ENCODE data around the gene TCOF1. TPM values are rescaled to one million over a fixed set of nuclear protein-coding genes. Genes with fewer than 3 reads are reported as not detected.

Gene TCOF1
- total RNA-seq, 2 donors from 2014 or later = 28.9 to 58.3 TPM

- H3K27ac ChIP-seq = no peak overlapping the region
- intact Hi-C loops (cut with DNase I) = no loop called here
- 91% methylated on average over 13 of the region's 13 CpGs for WGBS
- no peaks in the 10 kb centered on the region for H3K27me3 ChIP-seq (replicated peaks; ENCODE audit: insufficient read depth)
- TF ChIP-seq POLR2AphosphoS5 (IDR thresholded peaks at IDR 0.05) = no peak
- TF ChIP-seq CTCF (IDR thresholded peaks at IDR 0.05) = no peak
- no peak for TF ChIP-seq POLR2A (IDR thresholded peaks at IDR 0.05)
- no peaks in the 10 kb centered on the region for H3K9me3 ChIP-seq
- DNase-seq (ENCODE audit: low spot score) = no peak
- no peaks in the 10 kb centered on the region for H3K4me1 ChIP-seq (replicated peaks)
- peaks cover 12 to 18% of the 10 kb centered on the region in 2 donors for H3K36me3 ChIP-seq
- H3K4me3 ChIP-seq = no peak overlapping the region
Observed at GRCh38 chr5:150391064-150391834, 33.8 kb downstream of the TCOF1 start.

DNA sequence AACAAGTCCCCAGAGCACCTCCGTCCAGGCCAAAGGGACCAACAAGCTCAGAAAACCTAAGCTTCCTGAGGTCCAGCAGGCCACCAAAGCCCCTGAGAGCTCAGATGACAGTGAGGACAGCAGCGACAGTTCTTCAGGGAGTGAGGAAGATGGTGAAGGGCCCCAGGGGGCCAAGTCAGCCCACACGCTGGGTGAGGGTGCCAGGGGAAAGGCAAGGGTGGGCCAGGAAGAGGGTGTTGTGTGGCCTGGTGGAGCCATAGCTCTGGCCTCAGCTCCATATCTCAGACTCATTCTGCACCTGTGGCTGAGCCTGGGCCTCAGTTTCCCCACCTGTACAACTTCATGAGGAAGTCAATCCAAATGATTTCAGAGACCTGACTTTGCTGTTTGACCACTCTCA is 34.5 kb downstream of the TCOF1 start:
- 94% methylated on average over 3 of the region's 3 CpGs for whole genome bisulfite sequencing

DNA sequence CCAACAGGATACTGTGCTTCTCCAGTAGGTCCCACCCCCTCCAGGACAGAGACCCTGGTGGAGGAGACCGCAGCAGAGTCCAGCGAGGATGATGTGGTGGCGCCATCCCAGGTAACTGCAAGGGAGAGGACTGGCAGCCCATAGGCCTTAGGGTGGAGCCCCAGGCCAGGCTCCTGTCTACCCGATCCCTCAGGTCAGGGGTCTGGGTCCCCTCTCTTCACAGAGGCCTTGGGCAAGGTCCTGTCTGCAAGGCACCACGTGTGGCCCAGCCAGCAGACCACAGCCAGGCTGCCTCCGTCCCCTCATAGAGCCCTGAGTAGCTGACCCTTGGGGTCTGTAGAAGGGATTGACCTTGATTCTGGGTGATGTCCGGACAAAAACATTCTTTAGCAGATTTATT is 35.2 kb downstream of the TCOF1 start:
- Histone ChIP-seq H3K4me1 (replicated peaks) (no peaks in the 10 kb centered on the region), H3K36me3 (peaks cover 14 to 18% of the 10 kb centered on the region in 2 donors), H3K27me3 (replicated peaks; ENCODE audit: insufficient read depth) (no peaks in the 10 kb centered on the region), H3K4me3 (no peak overlapping the region), H3K27ac (no peak overlapping the region), H3K9me3 (no peaks in the 10 kb centered on the region)
- intact Hi-C loops (cut with DNase I) = no loop called here
- TF ChIP-seq CTCF (IDR thresholded peaks at IDR 0.05) (no peak), POLR2A (IDR thresholded peaks at IDR 0.05) (no peak), POLR2AphosphoS5 (IDR thresholded peaks at IDR 0.05) (no peak)
- WGBS = 94% methylated on average over 6 of the region's 7 CpGs
- DNase-seq (ENCODE audit: low spot score) = no peak

More for the DNA sequence above, 34.5 kb downstream of the TCOF1 start:
- no peaks in the 10 kb centered on the region for H3K27me3 ChIP-seq (replicated peaks; ENCODE audit: insufficient read depth)
- no peak for DNase-seq (ENCODE audit: low spot score)
- no peak overlapping the region for H3K27ac ChIP-seq
- no peaks in the 10 kb centered on the region for H3K4me1 ChIP-seq (replicated peaks)
- peaks cover 12 to 18% of the 10 kb centered on the region in 2 donors for H3K36me3 ChIP-seq
- no peaks in the 10 kb centered on the region for H3K9me3 ChIP-seq
- intact Hi-C loops (cut with DNase I) = no loop called here
- TF ChIP-seq POLR2AphosphoS5 (IDR thresholded peaks at IDR 0.05) (no peak), POLR2A (IDR thresholded peaks at IDR 0.05) (no peak), CTCF (IDR thresholded peaks at IDR 0.05) (no peak)
- H3K4me3 ChIP-seq = no peak overlapping the region

GRCh38 chr5:150393096-150393645 is 35.7 kb downstream of the TCOF1 start:
- no peaks in the 10 kb centered on the region for H3K9me3 ChIP-seq
- intact Hi-C loops (cut with DNase I) = no loop called here
- no peak overlapping the region for H3K4me3 ChIP-seq
- no peak for TF ChIP-seq POLR2A (IDR thresholded peaks at IDR 0.05)
- TF ChIP-seq CTCF (IDR thresholded peaks at IDR 0.05) = no peak
- no peak for TF ChIP-seq POLR2AphosphoS5 (IDR thresholded peaks at IDR 0.05)
- no peak overlapping the region for H3K27ac ChIP-seq
- DNase-seq (ENCODE audit: low spot score) = no peak
- H3K27me3 ChIP-seq (replicated peaks; ENCODE audit: insufficient read depth) = no peaks in the 10 kb centered on the region
- H3K36me3 ChIP-seq = peaks cover 14 to 18% of the 10 kb centered on the region in 2 donors
- 70% methylated on average over 3 of the region's 3 CpGs for WGBS
- no peaks in the 10 kb centered on the region for H3K4me1 ChIP-seq (replicated peaks)

DNA sequence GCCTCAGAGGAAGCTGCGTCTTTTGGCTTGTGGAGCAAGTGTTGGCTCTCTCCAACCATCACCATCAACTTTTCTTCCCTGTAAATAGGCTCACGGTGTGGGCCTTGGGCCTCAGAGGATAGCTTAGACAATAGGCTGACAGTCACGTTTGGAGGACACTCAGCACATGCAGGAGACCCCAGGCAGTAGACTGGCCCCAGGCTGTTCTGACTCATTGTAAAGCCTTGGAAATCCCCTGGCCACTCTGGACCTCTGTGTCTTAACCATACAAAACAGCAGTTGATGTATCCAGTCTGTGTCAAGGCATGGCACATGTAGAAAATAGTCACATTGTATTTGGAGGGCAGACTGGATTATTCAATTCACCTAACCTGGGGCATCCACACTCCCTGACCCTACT is 36.6 kb downstream of the TCOF1 start:
- WGBS = 57% methylated on average over 3 of the region's 3 CpGs
- Histone ChIP-seq H3K4me1 (replicated peaks) (no peaks in the 10 kb centered on the region), H3K27me3 (replicated peaks; ENCODE audit: insufficient read depth) (no peaks in the 10 kb centered on the region), H3K27ac (no peak overlapping the region), H3K4me3 (no peak overlapping the region), H3K9me3 (no peaks in the 10 kb centered on the region), H3K36me3 (peaks cover 15 to 23% of the 10 kb centered on the region in 2 donors)
- no peak for DNase-seq (ENCODE audit: low spot score)
- no peak for TF ChIP-seq CTCF (IDR thresholded peaks at IDR 0.05)
- no peak for TF ChIP-seq POLR2AphosphoS5 (IDR thresholded peaks at IDR 0.05)
- no peak for TF ChIP-seq POLR2A (IDR thresholded peaks at IDR 0.05)
- intact Hi-C loops (cut with DNase I) = no loop called here

All from prostate gland (tissue), 2 donors.